ENCODE measurements around the gene SPOCK1.

SPOCK1 gene

GRCh38 chr5:137220523-137220927, 278.6 kb downstream of the SPOCK1 start:
- peak; percentile 67 for DNase-seq (ENCODE audit: low read depth)

- DNase-seq (ENCODE audit: low read depth), result no peak
Measured at GRCh38 chr5:137218896-137219295, 280.2 kb downstream of the SPOCK1 start.

- peak; percentile 41 for DNase-seq (ENCODE audit: low read depth)
Measured at GRCh38 chr5:137218471-137218870, 280.7 kb downstream of the SPOCK1 start.

GRCh38 chr5:137217599-137218200, 281.4 kb downstream of the SPOCK1 start:
- DNase-seq (ENCODE audit: low read depth), result no peak

- DNase-seq (ENCODE audit: low read depth), result no peak
Measured at GRCh38 chr5:137216976-137217598, 282.0 kb downstream of the SPOCK1 start.

GRCh38 chr5:137215780-137216179, 283.3 kb downstream of the SPOCK1 start:
- no peak for DNase-seq (ENCODE audit: low read depth)

GRCh38 chr5:137215261-137215660, 283.9 kb downstream of the SPOCK1 start:
- DNase-seq (ENCODE audit: low read depth), result no peak

GRCh38 chr5:137214446-137215189, 284.5 kb downstream of the SPOCK1 start:
- no peak for DNase-seq (ENCODE audit: low read depth)

GRCh38 chr5:137212471-137212870, 286.7 kb downstream of the SPOCK1 start:
- DNase-seq (ENCODE audit: low read depth), result no peak

- DNase-seq (ENCODE audit: low read depth), result no peak
Measured at GRCh38 chr5:137209232-137209809, 289.8 kb downstream of the SPOCK1 start.

- no peak for DNase-seq (ENCODE audit: low read depth)
Measured at GRCh38 chr5:137207023-137207760, 291.9 kb downstream of the SPOCK1 start.

- no peak for DNase-seq (ENCODE audit: low read depth)
Measured at GRCh38 chr5:137206030-137206715, 293.0 kb downstream of the SPOCK1 start.

- DNase-seq (ENCODE audit: low read depth), result no peak
Measured at GRCh38 chr5:137205231-137206027, 293.7 kb downstream of the SPOCK1 start.

- no peak for DNase-seq (ENCODE audit: low read depth)
Measured at GRCh38 chr5:137203011-137203632, 296.0 kb downstream of the SPOCK1 start.

GRCh38 chr5:137201876-137202275, 297.2 kb downstream of the SPOCK1 start:
- DNase-seq (ENCODE audit: low read depth), result peak; percentile 79

- no peak for DNase-seq (ENCODE audit: low read depth)
Measured at GRCh38 chr5:137200906-137201700, 298.0 kb downstream of the SPOCK1 start.

- DNase-seq (ENCODE audit: low read depth), result peak; percentile 51
Measured at GRCh38 chr5:137199966-137200365, 299.2 kb downstream of the SPOCK1 start.

- no peak for DNase-seq (ENCODE audit: low read depth)
Measured at GRCh38 chr5:137199201-137199600, 299.9 kb downstream of the SPOCK1 start.

GRCh38 chr5:137195483-137195882, 303.6 kb downstream of the SPOCK1 start:
- no peak for DNase-seq (ENCODE audit: low read depth)
